GM10266 (cell line): ENCODE results near the gene SLC9A9.

Experiments used
- DNase-seq: peaks from one replicate; pipeline ENCODE4 v3.0.0; 2012; ENCODE audit errors: extremely low spot score
- CTCF ChIP-seq: IDR thresholded peaks from 2 replicates; pipeline ENCODE4 v1.5.1; 2012; ENCODE audit warnings: mild to moderate bottlenecking, low read depth; ENCODE audit not compliant: control insufficient read depth, insufficient read depth; ENCODE audit errors: missing control alignments

SLC9A9 gene

GRCh38 chr3:143538061-143538460, 310.2 kb downstream of the SLC9A9 start:
- TF ChIP-seq CTCF: no peak
- DNase-seq: no peak

GRCh38 chr3:143536817-143537535, 311.3 kb downstream of the SLC9A9 start:
- TF ChIP-seq CTCF: no peak
- DNase-seq: no peak

- peak; percentile 61 for DNase-seq
- TF ChIP-seq CTCF: no peak
These were observed 312.1 kb downstream of the SLC9A9 start for GRCh38 chr3:143535994-143536784.

- DNase-seq: no peak
- TF ChIP-seq CTCF: no peak
These were observed 314.9 kb downstream of the SLC9A9 start for GRCh38 chr3:143533391-143533790.

GRCh38 chr3:143532091-143532490, 316.2 kb downstream of the SLC9A9 start:
- no peak for DNase-seq
- no peak for TF ChIP-seq CTCF

- TF ChIP-seq CTCF: no peak
- DNase-seq: no peak
These were observed 317.2 kb downstream of the SLC9A9 start for GRCh38 chr3:143531101-143531500.

- no peak for DNase-seq
- TF ChIP-seq CTCF: no peak
These were observed 318.5 kb downstream of the SLC9A9 start for GRCh38 chr3:143529798-143530197.
